LNCaP clone FGC (cell line): Measurements from ENCODE around the gene DIS3L2.

Source experiments
- DNase-seq: peaks from one replicate; pipeline ENCODE4 v3.0.0-alpha.2; 2011; ENCODE audit warnings: low read depth
- H3K4me3 ChIP-seq: 2 replicates; pipeline ENCODE4 v1.5.1; 2011; ENCODE audit warnings: mild to moderate bottlenecking, low read depth, low read length, control low read depth
- TF ChIP-seq, protein P1 (sequence below): IDR thresholded peaks from 2 replicates; pipeline ENCODE4 v1.5.1; 2012; ENCODE audit warnings: mild to moderate bottlenecking; ENCODE audit not compliant: control insufficient read depth, insufficient read depth; ENCODE audit errors: extremely low read depth

Gene DIS3L2

DNA sequence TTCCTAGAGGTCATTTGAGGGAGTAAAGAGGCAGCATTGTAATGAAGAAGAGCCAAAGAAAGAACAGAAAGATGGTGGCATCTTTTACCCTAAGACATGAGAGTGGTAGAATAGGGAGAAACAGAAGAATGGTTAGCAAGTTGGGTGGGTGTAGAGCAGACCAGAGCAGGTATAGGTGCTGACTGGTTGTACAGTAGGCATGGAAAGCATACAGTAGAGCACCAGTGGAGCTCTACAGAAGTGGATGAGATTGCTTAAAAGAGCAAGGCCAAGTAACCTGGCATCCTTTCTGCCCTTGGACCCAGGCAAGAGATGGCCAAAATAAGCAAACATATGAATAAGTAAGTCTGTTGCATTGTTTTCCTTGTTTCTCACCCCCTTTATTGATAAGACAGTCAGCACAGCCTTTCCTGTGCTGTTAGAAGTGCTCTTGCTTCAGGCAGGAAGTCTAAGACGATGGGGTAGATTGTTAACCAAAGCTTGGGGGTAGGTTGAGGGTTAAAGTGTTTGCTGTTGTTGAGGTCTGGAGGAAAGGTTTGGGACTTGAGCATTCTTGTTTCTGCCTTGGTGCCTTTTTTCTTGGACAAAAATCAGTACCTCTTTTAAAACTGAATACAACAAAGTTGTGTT is 76.9 kb downstream of the DIS3L2 start:
- DNase-seq: no peak
- no peak overlapping the region for H3K4me3 ChIP-seq
- TF ChIP-seq, protein P1, sequence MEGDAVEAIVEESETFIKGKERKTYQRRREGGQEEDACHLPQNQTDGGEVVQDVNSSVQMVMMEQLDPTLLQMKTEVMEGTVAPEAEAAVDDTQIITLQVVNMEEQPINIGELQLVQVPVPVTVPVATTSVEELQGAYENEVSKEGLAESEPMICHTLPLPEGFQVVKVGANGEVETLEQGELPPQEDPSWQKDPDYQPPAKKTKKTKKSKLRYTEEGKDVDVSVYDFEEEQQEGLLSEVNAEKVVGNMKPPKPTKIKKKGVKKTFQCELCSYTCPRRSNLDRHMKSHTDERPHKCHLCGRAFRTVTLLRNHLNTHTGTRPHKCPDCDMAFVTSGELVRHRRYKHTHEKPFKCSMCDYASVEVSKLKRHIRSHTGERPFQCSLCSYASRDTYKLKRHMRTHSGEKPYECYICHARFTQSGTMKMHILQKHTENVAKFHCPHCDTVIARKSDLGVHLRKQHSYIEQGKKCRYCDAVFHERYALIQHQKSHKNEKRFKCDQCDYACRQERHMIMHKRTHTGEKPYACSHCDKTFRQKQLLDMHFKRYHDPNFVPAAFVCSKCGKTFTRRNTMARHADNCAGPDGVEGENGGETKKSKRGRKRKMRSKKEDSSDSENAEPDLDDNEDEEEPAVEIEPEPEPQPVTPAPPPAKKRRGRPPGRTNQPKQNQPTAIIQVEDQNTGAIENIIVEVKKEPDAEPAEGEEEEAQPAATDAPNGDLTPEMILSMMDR: no peak

DNA sequence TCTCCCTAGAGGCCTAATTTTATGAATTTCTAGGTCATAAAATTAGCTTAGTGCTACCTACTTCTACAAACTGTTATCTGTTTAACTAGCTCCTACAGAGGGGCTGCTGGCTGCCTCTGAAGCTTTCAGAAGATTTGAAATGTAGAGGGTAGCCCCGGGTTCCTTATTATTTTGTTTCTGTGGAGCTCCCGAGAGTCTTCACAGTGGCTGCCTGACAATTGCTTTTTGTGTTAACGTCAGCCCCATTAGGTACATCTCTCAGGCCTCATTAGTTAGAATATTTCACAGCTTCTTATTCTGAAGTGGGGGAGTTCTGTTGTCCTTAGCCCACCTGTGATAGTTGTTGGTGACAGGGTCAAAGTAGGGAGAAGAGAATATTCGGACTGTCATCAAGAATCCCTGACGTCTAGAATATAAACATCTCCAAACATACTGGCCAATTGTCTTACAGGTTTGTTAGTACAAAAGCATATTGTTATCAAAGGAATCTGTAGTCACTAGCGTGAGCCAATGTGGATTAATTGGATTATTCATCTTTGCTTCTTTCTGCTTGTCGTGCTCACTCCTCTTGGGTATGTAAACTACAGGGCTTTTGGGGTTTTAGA is 77.5 kb downstream of the DIS3L2 start:
- DNase-seq: no peak
- TF ChIP-seq, protein P1: no peak
- H3K4me3 ChIP-seq: no peak overlapping the region

DNA sequence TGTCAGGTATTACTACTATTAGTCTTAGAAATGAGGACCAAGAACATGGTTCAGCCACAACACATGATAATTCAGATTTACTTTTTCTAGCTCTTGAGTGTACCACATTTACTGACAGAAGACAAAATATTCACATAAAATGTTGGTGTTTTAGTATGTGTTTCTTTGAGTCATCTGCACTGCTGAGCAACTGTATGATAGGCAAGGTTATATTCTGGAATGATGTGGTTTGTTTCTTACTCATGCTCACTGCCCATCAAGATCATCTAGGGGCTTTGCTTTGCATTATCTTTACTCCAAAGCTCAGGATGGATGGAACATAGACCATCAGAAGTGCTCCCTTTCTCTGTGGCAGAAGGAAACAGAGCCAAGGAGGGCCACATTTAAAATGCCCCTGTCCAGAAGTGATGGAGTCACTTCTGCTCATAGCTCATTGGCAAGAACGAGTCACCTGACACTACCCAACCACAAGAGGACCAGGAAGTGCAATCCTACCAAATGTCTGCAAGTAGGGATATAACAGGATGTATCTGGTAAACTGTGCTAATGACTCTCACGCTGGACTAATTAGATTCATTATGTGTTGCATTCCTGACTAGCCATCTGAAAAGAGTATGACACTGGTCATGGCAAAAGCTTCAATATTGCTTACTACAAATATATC is 81.5 kb downstream of the DIS3L2 start:
- no peak overlapping the region for H3K4me3 ChIP-seq
- no peak for DNase-seq
- TF ChIP-seq, protein P1: no peak

DNA sequence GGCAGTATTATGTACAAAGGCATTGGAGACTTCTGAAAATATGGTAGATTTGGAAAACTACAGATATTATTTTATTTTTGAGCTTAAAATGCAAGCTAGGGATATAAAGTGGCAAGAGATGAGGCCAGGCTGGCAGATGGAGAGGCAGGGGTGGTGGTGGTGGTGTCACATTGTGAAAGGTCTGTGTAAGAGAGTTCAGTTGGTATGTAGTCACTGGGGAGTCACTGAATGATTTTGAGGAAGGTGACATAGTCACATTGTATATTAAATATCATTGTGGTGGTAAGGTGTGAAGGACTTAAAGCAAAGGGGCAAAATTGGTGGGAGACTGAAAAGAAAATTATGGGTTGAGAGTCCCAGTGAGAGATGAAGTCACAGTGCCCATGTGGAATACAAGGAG is 82.5 kb downstream of the DIS3L2 start:
- no peak overlapping the region for H3K4me3 ChIP-seq
- no peak for DNase-seq
- TF ChIP-seq, protein P1: no peak

DNA sequence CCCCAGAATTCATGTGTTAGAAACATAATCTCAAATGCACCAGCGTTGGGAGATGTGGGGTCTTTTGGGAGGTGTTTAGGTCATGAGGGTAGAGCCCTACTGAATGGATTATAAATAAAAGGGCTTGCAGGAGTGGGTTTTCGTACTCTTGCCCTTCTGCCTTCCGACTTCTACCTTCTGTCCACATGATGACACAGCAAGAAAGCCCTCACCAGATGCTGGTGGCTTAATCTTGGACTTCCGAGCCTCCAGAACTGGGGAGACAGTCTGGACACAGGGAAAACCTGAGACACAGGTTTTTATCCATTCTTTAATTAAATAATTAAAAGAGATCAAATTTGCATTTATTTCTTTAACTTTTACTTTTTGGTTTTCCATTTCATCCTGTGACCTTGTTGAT is 87.8 kb downstream of the DIS3L2 start:
- no peak overlapping the region for H3K4me3 ChIP-seq
- no peak for DNase-seq
- TF ChIP-seq, protein P1: no peak

DNA sequence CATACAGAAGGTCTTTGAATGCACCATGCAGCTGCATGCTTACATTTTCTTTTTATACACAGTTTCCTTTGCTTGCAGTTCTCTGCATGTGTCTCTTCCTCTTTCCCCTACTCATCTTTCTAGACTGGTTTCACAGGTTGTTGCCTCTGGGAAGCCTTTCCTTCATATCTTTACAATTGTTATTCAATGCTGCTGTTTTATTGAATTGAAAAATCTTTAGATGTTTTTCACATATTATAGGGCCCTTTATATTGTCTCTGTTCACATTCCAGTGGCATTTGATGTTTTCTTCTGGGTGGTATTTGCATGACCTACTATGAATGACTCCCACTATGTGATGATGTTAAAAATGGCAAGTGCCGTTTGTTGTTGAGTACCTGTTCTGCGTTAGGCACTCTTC is 91.1 kb downstream of the DIS3L2 start:
- TF ChIP-seq, protein P1: no peak
- no peak for DNase-seq
- H3K4me3 ChIP-seq: no peak overlapping the region
